ENCODE measurements around the gene WDR45B.

DNA sequence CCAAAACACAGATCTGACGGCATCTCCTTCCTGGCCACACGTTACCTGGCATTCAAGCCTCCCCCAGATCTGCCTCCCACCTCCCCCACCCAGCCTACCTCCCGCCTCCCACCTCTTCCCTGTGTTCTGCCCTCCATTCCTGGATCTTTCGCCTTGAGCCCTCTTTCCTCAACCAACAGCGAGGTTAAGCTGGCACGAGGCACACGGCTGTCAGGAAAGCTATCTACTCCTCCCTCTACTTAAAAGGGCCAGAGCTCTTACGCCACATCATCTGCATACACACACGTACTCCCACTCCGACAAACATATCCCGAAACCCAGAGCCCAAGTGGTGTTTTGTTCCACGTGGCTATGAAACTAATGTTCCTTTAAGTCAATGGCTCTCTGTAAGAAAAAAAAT is 18.0 kb downstream of the WDR45B start:
- TF ChIP-seq, protein P1, sequence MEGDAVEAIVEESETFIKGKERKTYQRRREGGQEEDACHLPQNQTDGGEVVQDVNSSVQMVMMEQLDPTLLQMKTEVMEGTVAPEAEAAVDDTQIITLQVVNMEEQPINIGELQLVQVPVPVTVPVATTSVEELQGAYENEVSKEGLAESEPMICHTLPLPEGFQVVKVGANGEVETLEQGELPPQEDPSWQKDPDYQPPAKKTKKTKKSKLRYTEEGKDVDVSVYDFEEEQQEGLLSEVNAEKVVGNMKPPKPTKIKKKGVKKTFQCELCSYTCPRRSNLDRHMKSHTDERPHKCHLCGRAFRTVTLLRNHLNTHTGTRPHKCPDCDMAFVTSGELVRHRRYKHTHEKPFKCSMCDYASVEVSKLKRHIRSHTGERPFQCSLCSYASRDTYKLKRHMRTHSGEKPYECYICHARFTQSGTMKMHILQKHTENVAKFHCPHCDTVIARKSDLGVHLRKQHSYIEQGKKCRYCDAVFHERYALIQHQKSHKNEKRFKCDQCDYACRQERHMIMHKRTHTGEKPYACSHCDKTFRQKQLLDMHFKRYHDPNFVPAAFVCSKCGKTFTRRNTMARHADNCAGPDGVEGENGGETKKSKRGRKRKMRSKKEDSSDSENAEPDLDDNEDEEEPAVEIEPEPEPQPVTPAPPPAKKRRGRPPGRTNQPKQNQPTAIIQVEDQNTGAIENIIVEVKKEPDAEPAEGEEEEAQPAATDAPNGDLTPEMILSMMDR (IDR thresholded peaks at IDR 0.05), result no peak
- TF ChIP-seq POLR2A (IDR thresholded peaks at IDR 0.05), result no peak
- TF ChIP-seq POLR2AphosphoS5 (IDR thresholded peaks at IDR 0.05), result no peak

All from prostate gland (tissue), 2 donors.